ENCODE results near the gene ROCK2. TPM values are rescaled to one million over a fixed set of nuclear protein-coding genes. Genes with fewer than 3 reads are reported as not detected.

ROCK2 gene
- total and polyA plus RNA-seq, 4 donors = 5.3 to 31.0 (median 12.2) TPM

- TF ChIP-seq RAD21 (IDR thresholded peaks at IDR 0.05) (no peak), FOXA2 (IDR thresholded peaks at IDR 0.05) (no peak), YY1 (IDR thresholded peaks at IDR 0.05) (no peak)
- TF ChIP-seq, protein P1, sequence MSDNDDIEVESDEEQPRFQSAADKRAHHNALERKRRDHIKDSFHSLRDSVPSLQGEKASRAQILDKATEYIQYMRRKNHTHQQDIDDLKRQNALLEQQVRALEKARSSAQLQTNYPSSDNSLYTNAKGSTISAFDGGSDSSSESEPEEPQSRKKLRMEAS (IDR thresholded peaks at IDR 0.05) = no peak
- TF ChIP-seq, protein P2, sequence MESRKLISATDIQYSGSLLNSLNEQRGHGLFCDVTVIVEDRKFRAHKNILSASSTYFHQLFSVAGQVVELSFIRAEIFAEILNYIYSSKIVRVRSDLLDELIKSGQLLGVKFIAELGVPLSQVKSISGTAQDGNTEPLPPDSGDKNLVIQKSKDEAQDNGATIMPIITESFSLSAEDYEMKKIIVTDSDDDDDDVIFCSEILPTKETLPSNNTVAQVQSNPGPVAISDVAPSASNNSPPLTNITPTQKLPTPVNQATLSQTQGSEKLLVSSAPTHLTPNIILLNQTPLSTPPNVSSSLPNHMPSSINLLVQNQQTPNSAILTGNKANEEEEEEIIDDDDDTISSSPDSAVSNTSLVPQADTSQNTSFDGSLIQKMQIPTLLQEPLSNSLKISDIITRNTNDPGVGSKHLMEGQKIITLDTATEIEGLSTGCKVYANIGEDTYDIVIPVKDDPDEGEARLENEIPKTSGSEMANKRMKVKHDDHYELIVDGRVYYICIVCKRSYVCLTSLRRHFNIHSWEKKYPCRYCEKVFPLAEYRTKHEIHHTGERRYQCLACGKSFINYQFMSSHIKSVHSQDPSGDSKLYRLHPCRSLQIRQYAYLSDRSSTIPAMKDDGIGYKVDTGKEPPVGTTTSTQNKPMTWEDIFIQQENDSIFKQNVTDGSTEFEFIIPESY (IDR thresholded peaks at IDR 0.05) = no peak
- H3K27ac ChIP-seq (ENCODE audit: low read depth in 1 of 2, low read length in 2 of 2) = no peak overlapping the region
- no peaks in the 10 kb centered on the region for H3K9me3 ChIP-seq (ENCODE audit: control insufficient read depth in 4 of 4, low read length in 3 of 4)
- no peaks in the 10 kb centered on the region for H3K4me1 ChIP-seq (ENCODE audit: control insufficient read depth in 4 of 4, insufficient read depth in 4 of 4, low read length in 3 of 4)
- 96% methylated on average over 1 of the region's 1 CpG for WGBS
- no peak overlapping the region for H3K9ac ChIP-seq (ENCODE audit: low read depth in 1 of 2, low read length in 2 of 2)
- H3K4me3 ChIP-seq (ENCODE audit: low read depth in 1 of 3, low read length in 3 of 3) = no peak overlapping the region
- H3K36me3 ChIP-seq (ENCODE audit: control insufficient read depth in 4 of 4, insufficient read depth in 3 of 4, low read depth in 1 of 4, low read length in 3 of 4) = peaks cover 10 to 46% (median 32%) of the 10 kb centered on the region in 4 donors
- DNase-seq (ENCODE audit: low spot score) = no peak
- H3K27me3 ChIP-seq (ENCODE audit: control insufficient read depth in 4 of 4, insufficient read depth in 4 of 4, low read length in 3 of 4) = no peaks in the 10 kb centered on the region
Measured at GRCh38 chr2:11213975-11214374, 130.5 kb downstream of the ROCK2 start.

- peaks cover 12 to 46% (median 33%) of the 10 kb centered on the region in 4 donors for H3K36me3 ChIP-seq (ENCODE audit: control insufficient read depth in 4 of 4, insufficient read depth in 3 of 4, low read depth in 1 of 4, low read length in 3 of 4)
- 95% methylated on average over 5 of the region's 5 CpGs for WGBS
Measured at GRCh38 chr2:11213090-11213638, 131.3 kb downstream of the ROCK2 start.

More at GRCh38 chr2:11213090-11213638, 131.3 kb downstream of the ROCK2 start:
- TF ChIP-seq YY1 (IDR thresholded peaks at IDR 0.05) (no peak), TAF1 (conservative IDR thresholded peaks at IDR 0.05) (no peak), GABPA (IDR thresholded peaks at IDR 0.05 in 1 of 2, conservative IDR thresholded peaks at IDR 0.05 in 1 of 2) (no peak), REST (IDR thresholded peaks at IDR 0.05) (no peak), FOXA2 (IDR thresholded peaks at IDR 0.05) (no peak), HNF4A (conservative IDR thresholded peaks at IDR 0.05) (no peak), SP1 (IDR thresholded peaks at IDR 0.05) (no peak), RAD21 (IDR thresholded peaks at IDR 0.05) (no peak), NR2F2 (IDR thresholded peaks at IDR 0.05) (no peak), JUND (IDR thresholded peaks at IDR 0.05) (no peak), EGR1 (IDR thresholded peaks at IDR 0.05; ENCODE audit: low read depth in 2 of 2) (no peak), FOXA1 (IDR thresholded peaks at IDR 0.05) (no peak), RXRA (IDR thresholded peaks at IDR 0.05) (no peak)
- TF ChIP-seq, protein P1 (IDR thresholded peaks at IDR 0.05) = no peak
- TF ChIP-seq, protein P2 (IDR thresholded peaks at IDR 0.05) = no peak
- TF ChIP-seq, protein P3, sequence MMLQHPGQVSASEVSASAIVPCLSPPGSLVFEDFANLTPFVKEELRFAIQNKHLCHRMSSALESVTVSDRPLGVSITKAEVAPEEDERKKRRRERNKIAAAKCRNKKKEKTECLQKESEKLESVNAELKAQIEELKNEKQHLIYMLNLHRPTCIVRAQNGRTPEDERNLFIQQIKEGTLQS (IDR thresholded peaks at IDR 0.05) = no peak
- Histone ChIP-seq H3K9ac (ENCODE audit: low read depth in 1 of 2, low read length in 2 of 2) (no peak overlapping the region), H3K27ac (ENCODE audit: low read depth in 1 of 2, low read length in 2 of 2) (no peak overlapping the region), H3K4me3 (ENCODE audit: low read depth in 1 of 3, low read length in 3 of 3) (no peak overlapping the region), H3K27me3 (ENCODE audit: control insufficient read depth in 4 of 4, insufficient read depth in 4 of 4, low read length in 3 of 4) (no peaks in the 10 kb centered on the region), H3K9me3 (ENCODE audit: control insufficient read depth in 4 of 4, low read length in 3 of 4) (no peaks in the 10 kb centered on the region), H3K4me1 (ENCODE audit: control insufficient read depth in 4 of 4, insufficient read depth in 4 of 4, low read length in 3 of 4) (no peaks in the 10 kb centered on the region)
- no peak for DNase-seq (ENCODE audit: low spot score)
